NCI-H2081 (cell line): ENCODE measurements around the gene CKAP2.
A peak's percentile ranks its signal among the peaks of the same experiment; 100 is the strongest.
"Not testable (repeated sequence)": the region's sequence is repeated elsewhere in the genome, so short reads cannot be mapped to it uniquely, and the experiment has no call there.

ENCODE experiments used
- DNase-seq, 2 experiments: peaks; one replicate each; lab custom pipeline; 2025; lab: John Stamatoyannopoulos, UW

Gene CKAP2, protein sequence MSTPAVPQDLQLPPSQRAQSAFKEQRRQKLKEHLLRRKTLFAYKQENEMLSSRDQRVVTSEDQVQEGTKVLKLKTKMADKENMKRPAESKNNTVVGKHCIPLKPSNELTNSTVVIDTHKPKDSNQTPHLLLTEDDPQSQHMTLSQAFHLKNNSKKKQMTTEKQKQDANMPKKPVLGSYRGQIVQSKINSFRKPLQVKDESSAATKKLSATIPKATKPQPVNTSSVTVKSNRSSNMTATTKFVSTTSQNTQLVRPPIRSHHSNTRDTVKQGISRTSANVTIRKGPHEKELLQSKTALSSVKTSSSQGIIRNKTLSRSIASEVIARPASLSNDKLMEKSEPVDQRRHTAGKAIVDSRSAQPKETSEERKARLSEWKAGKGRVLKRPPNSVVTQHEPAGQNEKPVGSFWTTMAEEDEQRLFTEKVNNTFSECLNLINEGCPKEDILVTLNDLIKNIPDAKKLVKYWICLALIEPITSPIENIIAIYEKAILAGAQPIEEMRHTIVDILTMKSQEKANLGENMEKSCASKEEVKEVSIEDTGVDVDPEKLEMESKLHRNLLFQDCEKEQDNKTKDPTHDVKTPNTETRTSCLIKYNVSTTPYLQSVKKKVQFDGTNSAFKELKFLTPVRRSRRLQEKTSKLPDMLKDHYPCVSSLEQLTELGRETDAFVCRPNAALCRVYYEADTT

DNA sequence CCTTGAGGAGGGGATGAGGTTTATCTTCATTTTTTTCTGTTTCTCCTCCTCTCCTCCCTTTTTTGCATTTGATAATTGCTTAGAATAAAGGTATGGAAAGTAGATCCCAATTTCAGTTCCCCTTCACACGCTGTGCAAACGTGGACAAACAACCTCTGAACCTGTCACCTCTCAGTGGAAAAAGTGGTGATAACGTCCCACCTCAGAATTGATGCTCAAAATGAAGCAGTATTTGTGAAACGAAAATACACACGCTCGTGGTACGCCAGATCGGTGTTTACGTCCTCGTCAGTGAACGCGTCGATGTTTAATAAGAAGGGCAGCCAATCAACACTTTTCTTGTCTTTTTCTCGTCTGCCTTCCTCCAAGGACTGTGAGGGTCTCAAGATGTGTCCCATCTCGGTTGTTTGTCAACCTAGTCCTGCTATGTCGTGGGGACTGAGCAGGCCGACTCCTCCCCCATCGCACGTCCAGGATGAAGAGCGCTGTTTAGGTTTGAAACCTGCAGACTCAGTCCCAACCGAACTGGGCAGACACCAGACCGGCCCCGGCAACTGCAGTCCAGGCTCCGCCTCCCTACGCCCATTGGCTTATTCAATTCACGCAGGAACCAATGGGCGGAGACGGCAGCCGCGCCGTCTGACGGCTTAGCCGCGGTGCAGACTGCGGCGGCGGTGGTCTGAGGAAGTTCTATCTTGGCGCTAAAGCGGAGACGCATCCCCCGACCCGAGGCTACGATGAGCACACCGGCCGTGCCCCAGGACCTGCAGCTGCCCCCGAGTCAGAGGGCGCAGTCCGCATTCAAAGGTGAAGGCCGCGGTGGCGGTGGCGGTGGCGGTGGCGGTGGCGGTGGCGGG lies at the start of gene CKAP2:
Gene CKAP2 (plus strand): TSS at position 659 of the 857 bp plus-strand sequence. CDS start 79 bp downstream, at position 738.
- peak; percentile 89 to 93 for DNase-seq

DNA sequence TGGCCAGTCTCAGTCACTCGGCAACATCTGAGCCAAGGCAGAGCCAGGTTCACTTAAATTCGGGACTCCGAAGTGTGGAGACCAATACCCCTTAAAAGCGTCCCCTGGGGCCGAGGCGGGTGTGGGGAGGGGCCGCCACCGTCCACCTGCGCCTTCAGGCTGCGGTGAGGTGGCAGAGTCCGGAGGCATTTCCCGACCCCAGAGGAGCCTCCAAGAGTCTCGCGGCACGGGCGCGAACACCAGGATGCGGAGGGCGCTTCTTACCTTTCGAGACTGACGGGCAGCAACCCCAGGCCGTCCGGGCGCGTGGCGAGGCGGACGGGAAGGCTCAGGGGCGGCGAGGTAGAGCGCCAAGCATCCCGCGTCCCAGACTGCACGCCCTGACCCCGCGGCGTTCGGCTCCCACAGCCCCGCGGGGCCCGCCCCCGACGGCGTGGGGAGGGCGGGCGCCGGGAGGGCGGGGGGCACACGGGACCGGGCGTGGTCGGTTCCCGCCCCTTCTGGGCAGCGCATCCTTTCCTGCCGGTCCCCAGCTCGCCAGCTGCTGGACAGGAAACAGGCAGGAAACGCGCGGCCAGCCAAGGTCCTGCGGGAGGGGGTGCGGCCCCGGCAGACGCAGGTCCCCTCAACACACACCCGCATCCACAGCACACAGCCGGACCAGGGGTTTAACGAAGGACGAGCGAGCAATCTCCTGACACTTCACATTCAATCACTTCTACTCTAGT lies 49.3 kb upstream of the CKAP2 start, which contains the start of gene THSD1:
Gene THSD1 (minus strand): TSS at position 406 of the 728 bp plus-strand sequence. CDS start 3,572 bp downstream, outside the sequence.
- peak; percentile 16 to 46 for DNase-seq

DNA sequence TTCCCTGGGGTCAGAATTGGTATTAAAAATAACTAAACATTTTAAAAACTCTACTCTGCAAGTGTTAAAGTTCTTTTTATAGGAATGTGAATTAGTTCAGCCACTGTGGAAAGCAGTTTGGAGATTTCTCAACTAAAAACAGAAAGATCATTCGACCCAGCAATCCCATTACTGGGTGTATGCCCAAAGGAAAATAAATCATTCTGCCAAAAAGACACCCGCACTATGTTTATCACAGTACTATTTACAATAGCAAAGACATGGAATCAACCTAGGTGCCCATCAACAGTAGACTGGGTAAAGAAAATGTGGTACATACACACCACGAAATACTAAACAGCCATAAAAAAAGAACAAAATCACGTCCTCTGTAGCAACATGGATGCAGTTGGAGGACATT lies 48.6 kb upstream of the CKAP2 start:
- no peak for DNase-seq

DNA sequence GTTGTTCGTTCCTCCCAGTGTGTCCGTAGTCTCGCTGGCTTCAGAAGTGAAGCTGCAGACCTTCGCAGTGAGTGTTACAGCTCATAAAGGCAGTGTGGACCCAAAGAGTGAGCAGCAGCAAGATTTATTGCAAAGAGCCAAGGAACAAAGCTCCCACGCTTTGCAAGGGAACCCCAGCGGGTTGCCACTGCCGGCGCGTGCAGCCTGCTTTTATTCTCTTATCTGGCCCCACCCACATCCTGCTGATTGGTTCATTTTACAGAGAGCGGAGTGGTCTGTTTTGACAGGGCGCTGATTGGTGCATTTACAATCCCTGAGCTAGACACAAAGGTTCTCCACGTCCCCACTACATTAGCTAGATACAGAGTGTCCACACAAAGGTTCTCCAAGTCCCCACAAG lies 47.8 kb upstream of the CKAP2 start:
- DNase-seq, result not testable (repeated sequence)

DNA sequence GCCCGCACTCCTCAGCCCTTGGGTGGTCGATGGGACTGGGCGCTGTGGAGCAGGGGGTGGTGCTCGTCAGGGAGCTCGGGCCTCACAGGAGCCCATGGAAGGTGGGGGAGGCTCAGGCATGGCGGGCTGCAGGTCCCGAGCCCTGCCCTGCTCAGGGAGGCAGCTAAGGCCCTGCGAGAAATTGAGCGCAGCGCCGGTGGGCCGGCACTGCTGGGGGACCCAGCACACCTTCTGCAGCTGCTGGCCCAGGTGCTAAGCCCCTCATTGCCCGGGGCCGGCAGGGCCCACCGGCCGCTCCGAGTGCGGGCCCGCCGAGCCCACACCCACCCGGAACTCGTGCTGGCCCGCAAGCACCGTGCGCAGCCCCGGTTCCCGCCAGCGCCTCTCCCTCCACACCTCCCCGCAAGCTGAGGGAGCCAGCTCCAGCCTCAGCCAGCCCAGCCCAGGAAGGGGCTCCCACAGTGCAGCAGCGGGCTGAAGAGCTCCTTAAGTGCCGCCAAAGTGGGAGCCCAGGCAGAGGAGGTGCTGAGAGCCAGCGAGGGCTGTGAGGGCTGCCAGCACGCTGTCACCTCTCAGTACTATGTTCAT lies 47.1 kb upstream of the CKAP2 start:
- not testable (repeated sequence) for DNase-seq

DNA sequence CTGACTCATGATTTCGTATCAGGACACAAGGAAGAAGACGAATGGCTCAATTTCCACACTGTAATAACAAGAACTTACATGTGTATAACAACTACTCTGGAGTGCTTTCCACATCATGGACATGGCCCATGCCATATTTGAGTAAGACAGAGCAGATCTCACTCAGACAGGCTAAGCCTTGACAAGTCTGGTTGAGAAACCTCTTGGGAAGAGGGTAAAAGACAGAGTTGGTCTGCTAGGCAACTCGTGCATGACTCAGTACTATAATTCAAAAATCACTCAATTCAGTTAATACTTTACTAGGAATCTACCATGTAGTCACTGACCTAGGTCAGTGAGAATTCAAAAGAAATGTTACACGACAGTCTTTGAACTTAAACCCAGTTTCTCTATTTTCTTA lies 43.6 kb upstream of the CKAP2 start:
- DNase-seq, result no peak

DNA sequence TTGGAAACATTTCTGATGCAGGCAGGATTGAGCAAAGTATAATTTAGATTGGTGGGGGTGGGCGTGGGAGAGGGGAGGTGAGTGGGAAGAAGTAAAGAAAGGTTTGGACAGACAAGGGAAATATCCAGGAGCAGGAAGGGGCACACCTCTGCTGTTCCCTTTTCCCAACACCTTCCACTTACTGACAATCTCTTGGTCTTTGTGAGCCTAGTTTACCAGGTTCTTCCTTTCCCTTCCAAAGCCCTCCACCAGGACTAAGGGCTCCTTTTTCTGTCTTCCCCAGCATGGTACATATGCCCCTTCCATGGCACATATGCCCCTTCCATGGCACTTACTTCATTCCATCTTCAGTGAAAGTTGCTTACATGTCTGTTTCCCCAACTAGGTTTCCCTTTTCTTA lies 43.1 kb upstream of the CKAP2 start:
- DNase-seq, result no peak

DNA sequence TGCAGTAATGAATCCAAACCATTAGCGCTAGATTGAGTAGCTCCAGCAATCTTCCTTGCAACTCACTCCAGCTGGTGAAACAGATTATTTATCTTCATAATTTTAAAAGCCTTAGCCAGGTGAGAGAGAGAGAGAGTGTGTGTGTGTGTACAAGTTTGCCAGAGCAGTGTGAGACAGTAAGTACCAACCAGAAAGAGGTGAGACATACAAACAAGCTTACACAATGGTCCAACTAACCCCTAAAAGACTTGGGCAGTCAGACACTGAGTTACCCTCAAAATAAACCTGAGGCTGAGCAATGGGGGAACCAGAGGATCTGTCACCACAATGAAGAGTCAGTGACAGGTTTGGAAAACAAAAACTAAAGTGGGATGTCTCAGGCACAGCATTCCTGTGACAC lies 41.2 kb upstream of the CKAP2 start:
- no peak for DNase-seq

DNA sequence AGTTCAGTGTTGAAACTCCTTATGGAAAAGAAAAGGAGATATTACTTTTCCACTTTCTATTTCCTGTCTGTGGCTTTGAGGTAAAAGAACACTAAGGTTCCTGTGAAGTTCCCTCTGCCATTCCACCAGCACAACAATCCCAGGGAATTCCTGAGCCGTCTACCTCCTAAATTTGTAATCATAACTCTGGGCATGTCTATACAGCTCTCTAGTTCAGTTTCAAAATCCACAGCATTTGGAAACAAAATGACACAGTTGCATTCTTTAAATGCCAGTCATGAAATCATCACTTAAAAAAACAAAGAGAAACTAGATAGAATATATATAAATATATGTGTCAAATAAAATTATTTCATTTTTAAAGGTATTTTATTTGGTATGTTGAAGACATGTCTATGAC lies 40.3 kb upstream of the CKAP2 start:
- DNase-seq, result no peak

DNA sequence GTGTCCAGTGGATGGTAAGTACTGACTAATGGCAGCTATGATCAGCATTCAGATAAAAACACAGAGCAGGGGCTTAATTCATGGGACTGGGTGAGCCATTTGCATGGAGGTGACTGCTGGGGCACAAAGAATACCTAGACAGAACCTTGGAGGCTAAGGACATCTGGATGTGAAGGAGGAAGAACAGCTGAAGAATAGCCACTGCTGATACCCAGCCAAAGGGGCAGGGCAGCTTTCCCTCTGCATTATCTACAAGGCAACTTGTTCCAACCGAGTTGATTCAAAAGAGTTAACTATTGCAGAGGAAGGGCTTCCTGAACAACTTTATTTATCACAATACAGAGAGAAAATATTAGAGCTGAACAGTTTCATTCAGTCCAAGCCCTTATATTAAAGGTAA lies 36.2 kb upstream of the CKAP2 start:
- no peak for DNase-seq

DNA sequence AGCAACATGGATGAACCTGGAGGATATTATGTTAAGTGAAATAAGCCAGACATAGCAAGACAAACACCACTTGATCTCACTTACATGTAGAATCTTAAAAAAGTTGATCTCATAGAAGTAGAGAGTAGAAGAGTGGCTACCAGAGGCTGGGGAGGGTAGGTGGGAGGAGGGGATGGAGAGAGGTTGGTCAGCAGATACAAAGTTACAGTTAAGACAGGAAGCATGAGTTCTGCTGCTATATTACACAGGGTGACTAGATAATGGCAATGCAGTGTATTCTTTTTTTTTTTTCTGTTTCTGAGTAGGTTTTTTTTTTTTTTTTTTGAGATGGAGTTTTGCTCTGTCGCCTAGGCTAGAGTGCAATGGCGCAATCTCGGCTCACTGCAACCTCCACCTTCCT lies 34.1 kb upstream of the CKAP2 start:
- DNase-seq, result no peak

DNA sequence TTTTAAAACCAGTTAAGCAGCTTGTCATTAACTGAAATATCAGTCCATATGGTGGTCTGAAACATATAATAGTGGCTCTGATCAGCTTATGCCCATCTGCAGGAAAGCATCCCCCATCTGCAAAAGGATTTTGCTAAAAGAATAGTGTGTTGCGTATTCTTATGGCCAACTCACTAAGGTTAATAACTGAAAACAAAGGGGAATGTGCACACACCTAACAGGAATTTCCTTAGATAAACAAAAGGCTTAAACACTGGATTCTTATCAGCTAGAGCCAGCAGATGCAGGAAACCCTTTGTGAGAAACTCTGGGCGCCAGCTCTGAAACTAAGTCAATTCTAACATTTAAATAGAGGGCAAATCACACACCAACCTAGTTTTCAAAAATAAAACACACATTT lies 27.0 kb upstream of the CKAP2 start:
- DNase-seq, result peak in 1 of 2 experiments; percentile 13

DNA sequence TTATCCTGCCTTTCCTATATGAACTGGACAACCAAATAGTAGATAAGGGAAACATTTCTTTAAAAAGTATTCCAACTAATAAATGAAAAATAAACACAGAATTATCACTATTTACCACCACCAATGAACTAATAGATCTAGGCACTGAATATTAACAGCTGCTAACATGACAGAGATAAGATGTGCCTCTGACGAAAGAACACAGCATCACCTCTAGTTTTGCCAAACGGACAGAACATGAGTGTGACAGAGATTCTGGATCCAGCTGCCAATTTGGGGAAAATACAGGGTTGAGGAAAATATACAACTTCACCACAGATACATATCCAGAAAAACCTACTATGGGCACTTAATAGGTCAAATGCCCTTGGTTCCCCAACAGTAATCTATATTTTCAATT lies 22.8 kb upstream of the CKAP2 start:
- DNase-seq, result no peak

DNA sequence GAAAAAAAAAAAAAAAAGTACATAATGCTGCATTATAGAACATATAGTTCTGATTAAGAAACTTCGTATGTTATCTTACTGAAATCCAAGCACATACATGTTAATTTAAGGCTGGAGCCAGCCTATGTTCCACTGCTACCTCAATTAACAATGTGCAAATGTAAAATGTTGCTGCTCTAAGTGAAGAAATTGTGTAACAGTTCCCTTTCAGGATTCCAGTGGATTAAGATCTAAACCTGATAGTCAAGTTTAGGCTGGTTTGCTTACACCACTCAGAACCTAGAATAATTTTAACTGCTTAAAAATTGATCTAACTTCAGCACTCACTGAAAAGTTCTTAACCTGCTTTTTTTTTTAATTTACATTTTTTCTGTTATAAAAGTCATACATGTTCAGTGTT lies 9.0 kb upstream of the CKAP2 start:
- no peak for DNase-seq

DNA sequence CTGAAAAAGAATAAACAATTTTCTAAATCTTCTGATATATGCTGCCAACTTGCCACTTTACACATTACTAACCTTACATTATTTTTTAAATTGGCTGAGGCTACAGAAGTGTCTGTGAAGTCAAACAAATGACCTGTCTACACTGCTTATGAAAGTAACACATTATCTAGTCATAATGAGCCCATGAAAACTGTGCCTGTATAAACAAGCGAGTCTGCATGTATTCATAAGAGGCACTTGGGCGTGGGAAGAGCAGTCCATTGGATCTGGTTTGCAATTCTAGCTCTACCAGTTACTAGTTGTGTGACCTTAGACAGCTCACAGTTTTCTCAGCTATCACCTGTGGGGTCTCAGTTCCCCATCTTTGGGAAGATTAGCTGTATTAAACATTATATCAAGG lies 7.9 kb upstream of the CKAP2 start:
- DNase-seq, result peak in 1 of 2 experiments; percentile 29

DNA sequence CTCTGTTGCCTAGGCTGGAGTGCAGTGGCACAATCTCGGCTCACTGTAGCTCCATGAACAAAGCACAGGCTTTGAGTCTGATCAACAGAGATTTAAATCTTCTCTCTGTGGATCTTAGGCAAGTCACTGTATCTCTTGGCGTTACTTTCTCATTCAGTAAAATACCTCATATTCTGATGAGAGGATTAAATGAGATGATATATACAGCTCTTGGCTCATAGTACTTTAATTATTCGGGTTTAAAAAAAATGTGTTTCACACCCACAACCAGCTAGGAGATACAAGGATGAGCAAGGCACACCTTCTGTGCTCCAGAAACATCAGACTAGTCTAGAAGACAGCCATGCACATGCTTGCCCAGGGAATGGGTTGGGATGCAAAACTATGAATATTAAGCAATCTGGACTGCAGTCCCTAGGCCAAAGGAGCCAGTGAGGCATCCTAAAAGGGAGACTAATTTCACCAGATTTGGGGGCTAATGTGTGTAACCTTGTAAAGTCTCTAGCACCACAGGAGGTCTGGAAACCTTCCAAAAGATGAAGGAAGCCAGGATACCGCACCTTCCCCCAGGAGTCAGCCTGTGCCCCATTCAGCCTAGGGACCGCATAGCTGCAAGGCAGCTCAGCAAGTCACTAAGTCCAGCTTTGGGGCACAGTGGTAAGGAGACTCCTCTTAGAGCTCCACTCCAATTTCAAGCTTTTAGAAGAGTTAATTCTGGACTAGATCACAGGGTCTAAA lies 7.3 kb upstream of the CKAP2 start:
- DNase-seq, result no peak

DNA sequence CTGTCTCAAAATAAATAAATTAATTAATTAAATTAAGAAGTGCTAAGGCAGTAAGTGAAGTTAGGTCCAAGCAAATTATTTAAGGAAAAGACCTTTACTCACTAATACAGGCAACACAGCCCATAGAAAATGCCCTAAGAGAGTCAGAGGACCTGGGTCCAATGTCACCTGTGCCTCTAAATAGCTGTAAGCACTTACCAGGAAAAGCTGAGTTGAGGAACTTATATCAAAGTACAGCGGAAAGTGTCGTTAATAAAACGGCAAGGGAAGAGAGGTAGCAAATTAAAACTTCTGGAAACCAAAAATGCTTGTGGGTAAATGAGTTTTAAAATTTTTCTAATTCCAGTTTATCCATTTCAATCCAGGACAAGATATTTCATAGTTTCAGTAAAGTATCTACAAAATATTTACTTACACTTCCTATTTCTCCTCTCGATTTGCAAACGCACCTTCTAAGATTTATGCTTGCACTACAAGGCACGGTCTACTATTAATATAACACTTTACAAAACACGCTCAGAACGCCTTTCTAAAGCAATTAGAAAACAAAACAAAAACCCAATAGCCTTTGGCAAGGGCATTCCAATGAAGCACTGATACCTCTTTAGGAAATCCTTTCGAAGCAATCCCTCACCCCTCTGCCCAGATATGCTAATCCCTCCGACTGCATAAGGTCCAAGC lies 5.8 kb upstream of the CKAP2 start:
- DNase-seq, result no peak

DNA sequence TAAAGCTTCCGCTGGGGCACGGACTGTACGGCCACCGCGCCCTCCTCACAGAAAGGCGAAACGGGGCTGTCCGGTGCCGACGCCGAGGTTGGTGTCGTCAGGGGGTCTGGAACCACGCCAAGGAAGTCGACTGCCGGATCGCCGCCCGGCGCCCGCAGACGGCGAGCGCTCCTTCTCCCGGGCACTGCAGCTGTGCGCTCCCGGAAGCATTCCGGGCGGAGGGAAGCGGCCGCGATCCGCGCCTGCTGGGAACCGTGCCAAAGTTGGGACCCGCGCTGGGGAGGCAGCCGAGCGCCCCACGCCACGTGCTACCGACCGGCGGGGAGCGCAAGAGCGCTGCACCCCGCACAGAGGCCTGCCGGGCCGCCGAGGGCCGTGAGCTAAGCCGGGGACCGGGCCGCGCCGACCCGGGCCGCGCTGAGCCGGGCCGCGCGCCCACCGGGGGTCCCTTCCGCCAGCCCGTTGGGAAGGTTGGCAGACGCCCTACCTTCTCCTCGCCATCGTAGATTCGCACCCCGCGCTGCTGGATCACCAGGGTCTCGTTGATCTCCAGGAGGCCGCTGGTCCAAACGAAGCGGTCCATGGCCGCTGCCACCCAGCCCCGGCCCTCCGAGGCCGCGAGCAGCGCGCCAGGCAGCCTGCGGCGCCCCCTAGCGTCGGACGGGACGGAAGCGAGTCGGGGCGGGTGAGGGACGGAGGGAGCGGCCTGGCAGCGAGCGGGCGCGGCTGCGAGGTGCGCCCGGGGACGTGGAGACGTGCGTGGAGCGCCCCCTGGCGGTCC lies 5.1 kb upstream of the CKAP2 start, which contains the start of gene VPS36:
Gene VPS36 (minus strand): TSS at position 623 of the 781 bp plus-strand sequence. CDS start 40 bp downstream, at position 583.
- peak; percentile 92 to 93 for DNase-seq

DNA sequence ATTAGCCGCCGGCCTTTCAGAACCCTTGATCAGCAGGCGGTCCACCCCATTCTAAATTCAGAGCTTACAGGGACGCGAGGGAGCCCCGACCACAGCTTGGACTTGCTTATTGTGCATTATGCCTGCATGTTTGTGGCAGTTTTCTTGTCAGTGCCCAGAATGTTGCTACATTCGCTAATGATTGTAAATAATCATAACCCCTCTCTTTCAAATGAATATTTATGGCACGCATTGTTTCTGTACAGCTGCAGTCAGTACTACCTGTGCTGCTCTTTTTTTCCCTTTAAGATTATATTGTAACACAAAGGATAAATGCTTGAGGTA lies 4.5 kb upstream of the CKAP2 start:
- DNase-seq, result no peak
